ENCODE results near the gene PLEKHA5.
A peak's percentile ranks its signal among the peaks of the same experiment; 100 is the strongest.

The PLEKHA5 gene

DNA sequence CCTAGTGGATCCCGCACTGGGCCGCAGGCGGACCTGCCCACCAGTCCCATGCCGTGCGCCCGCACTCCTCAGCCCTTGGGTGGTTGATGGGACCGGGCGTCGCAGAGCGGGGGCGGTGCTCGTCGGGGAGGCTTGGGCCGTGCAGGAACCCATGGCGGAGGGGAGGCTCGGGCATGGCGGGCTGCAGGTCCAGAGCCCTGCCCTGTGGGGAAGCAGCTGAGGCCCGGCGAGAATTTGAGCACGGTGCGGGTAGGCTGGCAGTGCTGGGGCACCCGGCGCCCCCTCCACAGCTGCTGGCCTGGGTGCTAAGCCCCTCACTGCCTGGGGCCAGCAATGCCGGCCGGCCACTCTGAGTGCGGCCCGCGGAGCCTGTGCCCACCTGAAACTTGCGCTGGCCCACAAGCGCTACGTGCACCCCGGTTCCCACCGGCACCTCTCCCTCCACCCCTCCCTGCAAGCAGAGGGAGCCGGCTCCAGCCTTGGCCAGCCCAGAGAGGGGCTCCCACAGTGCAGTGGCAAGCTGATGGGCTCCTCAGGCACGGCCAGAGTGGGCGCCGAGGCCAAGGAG lies 100.8 kb downstream of the PLEKHA5 start:
- DNase-seq (ENCODE audit: low spot score): no peak
- no peak overlapping the region for H3K27ac ChIP-seq
- TF ChIP-seq, protein P1, sequence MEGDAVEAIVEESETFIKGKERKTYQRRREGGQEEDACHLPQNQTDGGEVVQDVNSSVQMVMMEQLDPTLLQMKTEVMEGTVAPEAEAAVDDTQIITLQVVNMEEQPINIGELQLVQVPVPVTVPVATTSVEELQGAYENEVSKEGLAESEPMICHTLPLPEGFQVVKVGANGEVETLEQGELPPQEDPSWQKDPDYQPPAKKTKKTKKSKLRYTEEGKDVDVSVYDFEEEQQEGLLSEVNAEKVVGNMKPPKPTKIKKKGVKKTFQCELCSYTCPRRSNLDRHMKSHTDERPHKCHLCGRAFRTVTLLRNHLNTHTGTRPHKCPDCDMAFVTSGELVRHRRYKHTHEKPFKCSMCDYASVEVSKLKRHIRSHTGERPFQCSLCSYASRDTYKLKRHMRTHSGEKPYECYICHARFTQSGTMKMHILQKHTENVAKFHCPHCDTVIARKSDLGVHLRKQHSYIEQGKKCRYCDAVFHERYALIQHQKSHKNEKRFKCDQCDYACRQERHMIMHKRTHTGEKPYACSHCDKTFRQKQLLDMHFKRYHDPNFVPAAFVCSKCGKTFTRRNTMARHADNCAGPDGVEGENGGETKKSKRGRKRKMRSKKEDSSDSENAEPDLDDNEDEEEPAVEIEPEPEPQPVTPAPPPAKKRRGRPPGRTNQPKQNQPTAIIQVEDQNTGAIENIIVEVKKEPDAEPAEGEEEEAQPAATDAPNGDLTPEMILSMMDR (IDR thresholded peaks at IDR 0.05): no peak
- no peak overlapping the region for H3K4me3 ChIP-seq

DNA sequence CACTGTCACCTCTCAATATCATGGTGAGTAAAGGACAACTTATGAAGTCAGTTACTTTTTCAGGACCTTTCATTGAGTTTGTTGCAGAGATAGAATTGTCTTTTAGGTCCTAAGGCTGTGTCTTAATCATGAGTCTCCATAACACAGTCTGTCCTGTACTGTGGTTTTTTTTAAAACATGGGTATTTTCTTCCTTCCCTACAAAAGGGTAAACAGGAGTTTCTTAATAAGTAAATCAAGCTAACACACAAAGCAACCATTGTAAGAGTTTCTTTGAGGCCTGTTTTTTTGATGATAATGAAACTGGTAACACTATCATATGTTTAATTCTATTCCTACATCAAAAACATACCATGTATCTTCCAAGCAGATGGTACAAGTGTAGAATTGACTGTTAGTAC lies 101.4 kb downstream of the PLEKHA5 start:
- no peak overlapping the region for H3K4me3 ChIP-seq
- no peak for DNase-seq (ENCODE audit: low spot score)
- TF ChIP-seq, protein P1 (IDR thresholded peaks at IDR 0.05): no peak
- H3K27ac ChIP-seq: no peak overlapping the region

DNA sequence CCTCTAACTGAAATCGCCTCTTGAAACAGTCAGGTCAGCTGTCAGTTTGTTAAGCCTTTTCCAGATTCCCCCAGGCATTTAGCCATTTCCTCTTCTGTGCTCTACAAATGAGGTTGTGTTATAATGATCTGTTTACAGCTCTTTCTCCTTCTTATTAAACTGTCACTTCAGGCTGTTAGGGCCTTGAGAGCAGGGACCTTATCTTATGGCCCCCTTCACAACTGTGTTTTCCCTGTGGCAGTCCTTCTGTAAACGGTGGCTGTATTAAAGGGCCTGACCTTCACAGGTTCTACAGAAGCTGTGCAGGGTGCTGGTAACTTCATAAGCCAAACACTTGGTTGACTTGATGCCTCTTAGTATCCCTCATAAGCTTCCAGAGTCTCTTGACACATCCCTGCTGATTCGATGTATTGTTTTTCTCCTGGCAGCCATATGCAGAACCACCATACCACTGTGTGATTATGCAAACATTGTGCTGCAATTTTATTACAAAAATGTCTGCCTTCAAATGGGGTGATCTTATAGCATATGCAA lies 104.7 kb downstream of the PLEKHA5 start:
- no peak overlapping the region for H3K4me3 ChIP-seq
- TF ChIP-seq, protein P1 (IDR thresholded peaks at IDR 0.05): no peak
- DNase-seq (ENCODE audit: low spot score): no peak
- H3K27ac ChIP-seq: peak overlapping the region; percentile 14 to 60

DNA sequence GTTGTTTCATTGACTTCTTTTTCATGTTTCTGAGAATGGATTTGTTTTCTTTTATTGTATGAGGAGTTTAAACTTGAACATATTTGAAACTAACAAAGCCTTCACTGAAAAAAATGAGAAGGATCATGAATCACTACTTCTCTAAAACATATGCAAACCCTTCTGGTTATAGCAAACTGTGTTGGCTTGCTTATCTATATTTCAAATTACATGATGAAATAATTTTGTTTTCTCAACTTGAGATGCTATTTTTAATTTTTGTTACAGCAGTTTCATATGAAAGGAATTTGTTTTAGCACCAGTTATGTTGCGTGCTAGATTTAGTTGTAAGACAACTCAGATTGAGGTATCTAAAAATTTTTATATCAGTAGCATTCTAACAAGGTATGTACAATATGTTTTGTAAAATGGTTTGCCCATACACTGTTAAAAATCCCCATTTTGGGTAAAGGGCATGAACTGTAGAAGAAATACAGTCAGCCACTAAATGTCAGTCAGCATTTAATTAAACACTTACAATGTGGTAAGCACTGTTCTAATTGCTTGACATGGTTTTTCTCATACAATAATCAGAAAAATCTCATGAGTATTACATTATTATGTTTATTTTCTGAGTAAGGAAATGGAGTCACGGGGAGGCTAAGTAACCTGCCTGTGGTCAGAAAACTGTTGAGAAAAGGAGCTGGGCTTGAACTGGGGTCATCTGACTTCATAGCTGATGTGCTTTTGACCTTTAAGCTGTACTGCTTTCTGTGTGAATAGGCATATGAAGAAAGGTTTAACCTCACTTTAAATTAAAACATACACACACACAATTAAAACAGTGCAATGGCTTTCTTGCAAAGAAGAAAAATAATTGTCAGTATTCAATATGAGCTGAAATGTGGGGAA lies 105.7 kb downstream of the PLEKHA5 start:
- Histone ChIP-seq H3K4me3 (peak overlapping the region; percentile 30), H3K27ac (peak overlapping the region; percentile 38 to 72)
- TF ChIP-seq, protein P1 (IDR thresholded peaks at IDR 0.05): no peak
- DNase-seq (ENCODE audit: low spot score): no peak

DNA sequence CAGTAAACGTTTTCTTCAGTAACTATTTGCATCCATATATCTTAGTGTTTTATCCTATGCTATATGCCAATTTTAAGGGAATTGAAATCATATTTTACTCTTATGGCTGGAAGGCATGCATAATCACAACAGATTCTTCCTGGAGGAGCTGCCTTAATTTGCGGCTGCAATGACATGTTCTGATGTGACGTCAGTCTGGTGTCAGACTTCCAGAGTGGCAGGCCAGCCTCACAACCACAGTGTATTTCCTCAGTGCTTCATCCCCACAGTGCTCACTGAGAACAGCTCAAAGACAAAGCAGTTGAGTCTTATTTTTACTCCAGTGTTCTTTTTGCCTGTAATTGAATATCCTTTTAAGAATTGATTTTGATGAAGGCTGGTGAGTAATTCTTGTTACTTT lies 107.1 kb downstream of the PLEKHA5 start:
- no peak for DNase-seq (ENCODE audit: low spot score)
- TF ChIP-seq, protein P1 (IDR thresholded peaks at IDR 0.05): no peak
- H3K27ac ChIP-seq: peak overlapping the region in 1 of 2 donors; percentile 2
- no peak overlapping the region for H3K4me3 ChIP-seq

DNA sequence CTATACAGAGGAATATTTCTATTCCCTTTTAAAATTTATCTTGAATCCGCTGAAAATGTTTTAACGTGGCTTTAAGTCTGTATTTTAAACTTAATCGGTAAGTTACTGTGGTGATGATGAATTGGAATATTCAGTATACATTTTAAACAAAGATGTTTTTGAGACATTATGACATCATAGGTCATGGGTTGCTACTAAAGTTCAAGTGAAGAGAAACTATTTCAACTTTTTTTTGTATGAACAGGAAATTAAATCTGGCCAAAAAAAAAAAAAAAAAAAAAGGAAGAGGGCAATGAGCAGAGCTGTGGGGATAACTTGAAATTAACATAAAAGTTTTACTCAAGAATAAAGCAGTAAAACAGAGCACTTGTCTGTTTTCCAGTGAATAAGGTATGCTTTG lies 109.0 kb downstream of the PLEKHA5 start:
- no peak overlapping the region for H3K4me3 ChIP-seq
- TF ChIP-seq, protein P1 (IDR thresholded peaks at IDR 0.05): no peak
- no peak for DNase-seq (ENCODE audit: low spot score)
- H3K27ac ChIP-seq: no peak overlapping the region

All from coronary artery (tissue), 2 donors.